Measurements from ENCODE around the gene UGT1A3.

DNA sequence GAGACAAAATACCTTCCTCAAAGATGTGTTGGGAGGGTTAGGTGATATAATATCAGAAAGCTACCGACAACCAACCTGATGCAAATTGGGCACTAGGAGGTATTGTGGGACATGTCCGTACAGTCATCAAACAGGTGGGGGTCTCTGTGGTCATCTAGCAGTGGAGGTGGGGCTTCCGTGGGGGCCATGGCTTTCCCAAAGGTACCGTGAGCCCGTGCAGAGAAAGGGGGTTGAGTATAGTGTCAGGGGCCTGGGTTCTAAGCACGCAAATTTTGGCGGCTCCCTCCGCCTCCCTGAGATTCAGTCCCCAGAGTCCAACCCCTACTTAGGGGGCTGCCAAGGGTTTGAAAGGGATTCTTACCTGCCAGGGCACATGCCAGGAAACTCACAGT lies 92.9 kb downstream of the UGT1A3 start:
- TF ChIP-seq CTCF (IDR thresholded peaks at IDR 0.05) (no peak), EZH2 (IDR thresholded peaks at IDR 0.05; ENCODE audit: borderline replicate concordance, insufficient read depth, low read depth, low read length, poor library complexity, severe bottlenecking) (no peak)

All from B cell (primary cell).